ENCODE measurements around the gene RAB27B.

- TF ChIP-seq POLR2A (IDR thresholded peaks at IDR 0.05) (no peak), CTCF (IDR thresholded peaks at IDR 0.05) (no peak)
These were observed 38.2 kb upstream of the RAB27B start for GRCh38 chr18:54790109-54790508.

Data from uterus (tissue), 2 donors.